GM18873 (cell line): ENCODE results near the gene KRTAP10-11.

Experiments used
- ATAC-seq: cut with Tn5 transposase; IDR thresholded peaks from one replicate; pipeline ENCODE4 v1.9.1; 2021; ENCODE audit warnings: mild to moderate bottlenecking, moderate library complexity, moderate number of reproducible peaks; ENCODE audit not compliant: unreplicated experiment, low FRiP score

KRTAP10-11 gene

DNA sequence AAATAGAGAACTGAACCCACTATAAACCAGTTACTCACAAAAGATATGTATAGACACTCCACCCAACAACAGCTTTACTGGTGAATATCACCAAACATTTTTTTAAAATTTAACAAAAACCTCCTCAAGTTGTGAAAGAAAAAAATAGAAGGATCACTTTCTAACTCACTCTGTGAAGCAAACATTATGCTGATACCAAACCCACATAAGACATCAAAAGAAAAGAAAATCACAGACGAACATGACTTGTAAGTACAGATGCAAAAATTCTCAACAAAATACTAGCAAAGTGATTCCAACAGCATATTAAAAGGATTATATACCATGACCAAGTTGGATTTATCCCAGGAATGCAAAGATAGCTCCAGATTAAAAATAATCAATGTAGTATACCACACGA is 45.5 kb downstream of the KRTAP10-11 start:
- ATAC-seq: no peak

DNA sequence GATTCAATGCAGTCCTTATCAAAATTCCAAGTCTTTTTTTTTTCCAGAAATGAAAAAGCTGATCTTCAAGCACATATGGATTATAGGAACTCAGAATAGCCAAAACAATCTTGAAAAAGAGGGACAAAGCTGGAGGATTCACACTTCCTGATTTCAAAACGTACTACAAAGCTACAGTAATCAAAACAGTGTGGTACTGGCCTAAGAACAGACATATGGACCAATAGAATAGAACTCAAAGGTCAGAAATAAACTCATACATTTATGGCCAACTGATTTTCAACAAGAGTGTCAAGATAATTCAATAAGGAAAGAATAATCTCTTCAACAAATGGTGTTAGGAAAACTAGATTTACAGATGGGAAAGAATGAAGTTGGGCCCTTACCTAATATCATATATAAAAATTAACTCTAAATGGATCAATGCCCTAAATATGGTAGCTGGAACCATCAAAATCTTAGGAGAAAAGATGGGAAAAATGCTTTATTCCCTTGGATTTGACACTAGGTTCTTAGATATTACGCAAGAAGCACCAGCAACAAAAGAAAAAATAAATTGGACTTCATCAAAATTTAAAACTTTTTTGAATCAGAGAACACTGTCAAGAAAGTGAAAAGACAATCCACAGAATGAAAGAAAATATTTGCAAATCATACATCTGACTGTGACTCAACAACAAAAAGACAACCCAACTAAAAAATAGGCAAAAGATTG is 46.7 kb downstream of the KRTAP10-11 start:
- ATAC-seq: no peak

DNA sequence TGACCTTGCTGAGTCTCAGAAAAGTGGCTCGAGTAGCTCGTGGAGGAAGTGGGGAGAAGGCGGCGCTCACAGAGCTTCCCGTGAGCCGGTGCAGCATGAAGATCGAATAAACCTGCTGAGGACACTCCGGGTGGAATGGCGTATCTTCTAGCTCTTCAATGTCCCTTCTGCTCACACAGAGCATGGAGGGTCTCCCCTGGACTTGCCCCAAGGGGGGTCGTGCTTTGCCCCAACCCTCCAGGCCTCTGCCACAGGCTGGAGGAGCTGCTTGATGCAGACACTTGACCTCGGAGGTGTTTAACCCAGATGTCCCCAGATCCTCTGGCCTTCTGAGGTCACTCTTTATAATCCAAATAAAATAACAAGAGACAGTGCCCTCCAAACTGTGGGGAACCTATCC is 48.6 kb downstream of the KRTAP10-11 start:
- ATAC-seq: no peak

DNA sequence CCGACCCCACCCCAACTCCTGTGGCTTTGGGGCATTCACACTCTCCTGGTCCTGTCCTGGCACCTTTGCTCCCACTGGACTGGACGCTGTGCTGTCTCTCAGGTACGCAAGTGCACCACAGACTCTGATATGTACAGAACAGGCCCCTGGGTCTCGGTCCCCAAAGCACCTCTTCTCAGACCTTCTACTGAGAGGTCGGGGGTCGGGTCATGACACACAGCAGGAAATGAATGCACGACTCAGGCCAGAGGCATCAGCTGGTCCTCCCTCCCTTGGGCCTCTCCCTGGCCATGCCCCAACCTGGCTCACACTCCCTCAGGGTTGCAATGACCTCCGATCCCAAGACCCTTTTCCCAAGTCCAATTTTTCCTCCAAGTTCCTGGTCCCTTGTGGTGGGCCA is 49.0 kb downstream of the KRTAP10-11 start:
- no peak for ATAC-seq

DNA sequence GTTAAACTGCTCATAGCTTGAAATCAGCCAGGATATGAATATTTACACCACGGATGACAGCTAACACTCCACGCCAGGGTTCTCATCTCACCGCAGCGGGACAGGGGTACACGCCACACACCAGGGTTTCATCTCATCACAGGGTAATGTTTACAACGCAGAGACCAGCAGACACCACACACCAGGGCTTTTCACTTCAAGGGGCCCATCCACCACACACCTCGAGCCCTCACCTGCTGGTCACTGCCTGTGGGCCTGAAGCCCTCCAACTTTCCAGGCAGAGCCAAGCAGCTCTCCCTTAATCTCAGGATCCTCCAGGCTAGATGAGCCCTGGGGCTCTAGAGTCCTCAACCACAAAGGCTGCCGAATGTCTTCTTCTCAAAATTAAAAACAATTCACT is 49.4 kb downstream of the KRTAP10-11 start:
- ATAC-seq: no peak

DNA sequence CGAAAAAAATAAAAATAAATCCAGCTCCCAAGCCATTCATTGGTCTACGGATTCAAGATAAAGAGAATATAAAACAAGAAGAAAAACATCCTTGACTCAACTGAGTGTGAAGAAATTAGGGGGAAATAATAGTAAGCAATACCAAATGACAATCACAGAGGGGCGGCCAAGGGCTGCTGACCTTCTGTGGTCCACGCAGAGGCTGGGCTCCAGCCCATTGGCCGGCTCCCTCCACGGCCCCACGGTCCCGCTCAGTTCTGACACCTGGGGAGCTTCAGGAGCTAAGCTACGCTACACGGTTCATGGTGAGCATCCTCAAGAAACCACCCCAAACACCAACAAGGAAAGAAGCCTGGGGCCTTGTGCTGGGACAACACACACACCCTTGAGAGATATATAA is 50.4 kb downstream of the KRTAP10-11 start:
- ATAC-seq: no peak
